ENCODE results near the gene TMEM86A. TPM values are rescaled to one million over a fixed set of nuclear protein-coding genes. Genes with fewer than 3 reads are reported as not detected.

Gene TMEM86A
- polyA plus RNA-seq, 1 of the 3 experiments (the other 2 are of a cell fraction), result 1.2 TPM

GRCh38 chr11:18728658-18729057, 30.1 kb downstream of the TMEM86A start (continued):
- TF ChIP-seq ZBTB33 (IDR thresholded peaks at IDR 0.05; ENCODE audit: borderline replicate concordance, low read depth) (no peak), MEF2A (IDR thresholded peaks at IDR 0.05; ENCODE audit: borderline replicate concordance, low read depth) (no peak), TAF1 (IDR thresholded peaks at IDR 0.05; ENCODE audit: borderline replicate concordance, low read depth, low read length) (no peak), TEAD4 (IDR thresholded peaks at IDR 0.05; ENCODE audit: borderline replicate concordance, insufficient read depth) (no peak), SMC3 (IDR thresholded peaks at IDR 0.05; ENCODE audit: low read depth, low read length) (no peak), MXI1 (IDR thresholded peaks at IDR 0.05; ENCODE audit: low read depth, low read length) (no peak), GABPA (IDR thresholded peaks at IDR 0.05; ENCODE audit: low read depth) (no peak)

- no peaks in the 10 kb centered on the region for H3K9me2 ChIP-seq
- no peaks in the 10 kb centered on the region for H3K79me2 ChIP-seq (ENCODE audit: insufficient read depth)
- ChIA-PET CTCF (interaction anchor here (1.8 to 7.2 kb wide), 4 partner anchors 7 to 614 kb away, joined by 5 to 103 read pairs (median 36); no protein-coding TSS in a partner anchor), POLR2A (no interaction called here)
- H2AFZ ChIP-seq (ENCODE audit: low read depth), result no peak overlapping the region
- H3K27ac ChIP-seq (ENCODE audit: low read depth in 2 of 2, low read length in 1 of 2), result no peak overlapping the region
- no peaks in the 10 kb centered on the region for H3K9me3 ChIP-seq
- TF ChIP-seq TCF12 (IDR thresholded peaks at IDR 0.05) (no peak), YY1 (IDR thresholded peaks at IDR 0.05; ENCODE audit: low read depth) (no peak), SMC3 (IDR thresholded peaks at IDR 0.05; ENCODE audit: low read depth, low read length) (no peak), GABPA (IDR thresholded peaks at IDR 0.05; ENCODE audit: low read depth) (no peak), USF1 (IDR thresholded peaks at IDR 0.05; ENCODE audit: borderline replicate concordance, low read depth) (no peak), NFIC (IDR thresholded peaks at IDR 0.05; ENCODE audit: borderline replicate concordance) (no peak), EZH2phosphoT487 (IDR thresholded peaks at IDR 0.05; ENCODE audit: borderline replicate concordance, low read depth) (no peak), MXI1 (IDR thresholded peaks at IDR 0.05; ENCODE audit: low read depth, low read length) (no peak), CHD2 (IDR thresholded peaks at IDR 0.05; ENCODE audit: low read length, partially characterized antibody) (no peak), RCOR1 (IDR thresholded peaks at IDR 0.05; ENCODE audit: low read length) (no peak), TEAD4 (IDR thresholded peaks at IDR 0.05; ENCODE audit: borderline replicate concordance, insufficient read depth) (no peak), CTCF (IDR thresholded peaks at IDR 0.05) (no peak), MAX (IDR thresholded peaks at IDR 0.05; ENCODE audit: low read depth) (no peak), PBX3 (IDR thresholded peaks at IDR 0.05) (no peak), FOXJ3 (CRISPR knock-in tag; IDR thresholded peaks at IDR 0.05) (no peak), JUND (IDR thresholded peaks at IDR 0.05) (no peak), ZBTB33 (IDR thresholded peaks at IDR 0.05; ENCODE audit: borderline replicate concordance, low read depth) (no peak), TAF1 (IDR thresholded peaks at IDR 0.05; ENCODE audit: borderline replicate concordance, low read depth, low read length) (no peak), RAD21 (IDR thresholded peaks at IDR 0.05; ENCODE audit: low read length) (no peak), POLR2AphosphoS5 (IDR thresholded peaks at IDR 0.05; ENCODE audit: low read depth, low read length) (no peak)
- H3K9ac ChIP-seq, result no peak overlapping the region
- H3K4me1 ChIP-seq (ENCODE audit: control insufficient read depth in 1 of 2, insufficient read depth in 2 of 2, low read depth in 1 of 2, low read length in 1 of 2), result no peaks in the 10 kb centered on the region; a peak in 1 of 4 replicates
- H3K36me3 ChIP-seq (replicated peaks in 1 of 2; ENCODE audit: control insufficient read depth in 1 of 2, insufficient read depth in 2 of 2, low read length in 1 of 2), result no peaks in the 10 kb centered on the region
- H3F3A ChIP-seq (replicated peaks; ENCODE audit: insufficient read depth), result no peaks in the 10 kb centered on the region
- DNase-seq, result no peak
- no peak overlapping the region for H3K4me2 ChIP-seq
- H3K4me3 ChIP-seq (ENCODE audit: low read depth in 2 of 2, low read length in 1 of 2), result no peak overlapping the region
- 83% methylated on average over 8 of the region's 16 CpGs for WGBS (ENCODE audit: low lambda C conversion rate)
- no peaks in the 10 kb centered on the region for H3K27me3 ChIP-seq (ENCODE audit: insufficient read depth)
- no peaks in the 10 kb centered on the region for H4K20me1 ChIP-seq (ENCODE audit: insufficient read depth)
These were observed 30.8 kb downstream of the TMEM86A start for GRCh38 chr11:18729426-18729825.
